AML-193 (cell line): ENCODE measurements around the gene KCP.

Experiments
- DNase-seq, 2 experiments: peaks; one replicate each; lab custom pipeline; 2025; lab: John Stamatoyannopoulos, UW

Gene KCP

GRCh38 chr7:128939075-128939860, 28.8 kb upstream of the KCP start:
- DNase-seq: peak; percentile 50 to 60

DNA sequence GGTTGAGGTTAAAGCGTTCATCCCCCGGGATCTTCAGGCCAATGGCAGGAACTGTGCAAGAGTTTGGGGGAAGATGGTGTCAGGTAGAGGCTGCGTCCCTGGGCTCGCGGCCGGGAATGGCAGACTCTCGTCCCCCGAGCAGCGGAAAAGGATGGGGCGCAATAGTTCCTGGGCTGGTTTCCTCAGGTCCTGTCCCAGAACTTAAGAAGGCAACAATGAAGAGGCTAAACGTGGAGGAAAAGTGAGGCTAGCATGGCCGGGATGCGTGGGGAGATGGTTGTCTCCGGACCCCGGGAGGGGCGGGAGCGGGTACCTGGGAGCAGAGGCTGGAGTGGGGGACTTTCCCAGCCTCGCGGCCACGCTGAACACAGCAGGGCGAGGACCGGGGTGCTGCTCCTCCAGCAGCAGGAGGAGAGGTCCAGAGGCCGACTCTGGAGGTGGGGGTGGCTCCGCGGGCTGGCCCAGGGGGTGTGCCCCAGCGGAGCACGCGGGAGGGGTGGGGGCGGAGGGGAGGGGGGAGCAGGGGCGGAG, 28.1 kb upstream of the KCP start:
- DNase-seq: peak in 1 of 2 experiments; percentile 24

- peak; percentile 64 to 65 for DNase-seq
Measured at GRCh38 chr7:128937647-128938543, 27.4 kb upstream of the KCP start, which contains the start of gene IRF5. Gene IRF5, plus strand, starts transcription at chr7:128937927. Its CDS starts 4,155 bp downstream, at chr7:128942082.

DNA sequence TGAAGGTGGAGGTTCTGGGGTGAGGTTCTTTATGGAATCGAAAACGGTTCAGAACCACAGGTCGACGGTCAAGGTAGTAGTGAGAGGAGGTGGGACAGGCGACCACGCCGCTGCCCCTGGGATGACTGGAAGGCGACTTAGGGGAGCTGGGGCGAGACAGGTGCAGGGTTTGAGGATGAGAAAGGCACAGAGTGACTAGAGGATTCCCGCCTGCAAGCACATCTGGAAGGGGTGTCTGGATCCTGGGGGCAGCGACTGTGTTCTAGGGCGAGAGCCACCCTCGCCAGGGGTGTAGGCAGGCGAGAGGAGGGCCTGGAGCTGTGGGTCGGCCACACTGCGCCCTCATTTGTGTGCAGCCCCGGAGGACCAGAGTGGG, 26.8 kb upstream of the KCP start:
- no peak for DNase-seq

- DNase-seq: no peak
Measured at GRCh38 chr7:128936798-128937197, 26.3 kb upstream of the KCP start.

DNA sequence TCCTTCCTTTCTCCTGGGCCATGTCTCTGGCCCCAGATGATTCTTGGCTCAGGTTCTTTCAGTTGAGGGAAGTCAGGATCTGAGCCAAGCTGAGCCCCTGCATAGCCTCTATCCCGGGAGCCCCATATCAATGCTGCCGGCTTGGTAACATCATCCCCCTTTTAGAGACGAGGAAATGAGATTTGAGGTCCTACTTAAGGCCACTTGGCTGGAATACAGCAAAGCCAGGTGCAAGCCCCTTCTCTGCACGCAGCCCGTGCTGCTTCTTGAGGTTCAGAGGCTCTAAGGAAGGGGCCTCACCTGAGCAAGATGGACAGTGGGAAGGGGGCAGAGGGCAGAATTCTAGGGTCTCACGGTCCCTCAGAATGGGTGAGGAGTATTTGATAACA, 24.8 kb upstream of the KCP start:
- DNase-seq: no peak

- no peak for DNase-seq
Measured at GRCh38 chr7:128934361-128935341, 24.1 kb upstream of the KCP start.

DNA sequence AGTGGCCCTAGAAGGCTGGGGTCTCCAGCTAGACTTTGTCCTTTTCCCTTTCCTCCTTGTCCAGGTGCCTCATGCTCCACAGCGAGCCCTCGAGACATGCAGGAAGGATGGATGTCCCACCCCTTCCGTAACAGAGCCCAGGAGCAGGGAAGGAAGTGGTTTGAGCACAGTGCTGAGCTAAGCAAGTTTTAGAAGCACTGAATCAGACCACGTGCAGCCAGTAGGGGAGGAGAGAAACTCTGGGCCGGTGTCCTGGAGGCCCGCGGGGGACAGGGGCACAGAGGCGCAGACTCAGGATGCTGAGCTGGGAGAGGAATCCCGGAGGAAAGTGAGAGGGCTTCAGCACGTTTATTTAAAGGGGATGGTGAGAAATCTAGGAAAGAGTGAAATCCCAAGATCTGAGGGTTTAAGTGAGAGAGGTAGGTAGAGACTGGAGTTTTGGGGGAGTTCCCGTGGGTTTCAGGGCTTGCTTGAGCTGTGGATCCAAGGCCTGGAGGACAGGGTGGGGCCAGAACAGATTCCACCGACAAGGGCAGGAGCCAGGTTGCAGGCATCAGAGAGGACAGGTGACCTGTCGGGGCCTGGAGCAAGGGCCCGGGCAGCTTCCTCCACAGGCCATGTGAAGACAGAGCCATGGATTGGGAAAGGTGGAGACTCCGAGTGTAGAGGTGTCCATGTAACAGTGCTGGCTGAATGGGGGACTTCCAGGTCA, 22.8 kb upstream of the KCP start:
- peak; percentile 72 to 76 for DNase-seq

DNA sequence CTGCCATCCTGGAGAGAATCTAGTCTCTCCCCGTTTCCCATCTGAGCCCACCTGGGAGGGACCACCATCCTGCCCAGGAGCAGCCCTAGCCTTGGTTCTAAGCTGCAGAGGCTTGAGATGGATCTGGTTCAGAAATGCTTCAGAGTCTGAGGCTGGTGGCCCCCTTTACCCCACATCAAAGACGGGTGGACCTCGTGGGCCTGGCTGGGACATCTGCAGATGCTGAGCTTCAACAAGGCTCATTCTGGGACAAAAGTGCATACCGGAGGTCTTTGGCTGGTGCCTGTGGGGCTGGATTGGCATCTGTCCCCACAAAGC, 22.3 kb upstream of the KCP start:
- DNase-seq: no peak

GRCh38 chr7:128931965-128932861, 21.7 kb upstream of the KCP start:
- DNase-seq: no peak

DNA sequence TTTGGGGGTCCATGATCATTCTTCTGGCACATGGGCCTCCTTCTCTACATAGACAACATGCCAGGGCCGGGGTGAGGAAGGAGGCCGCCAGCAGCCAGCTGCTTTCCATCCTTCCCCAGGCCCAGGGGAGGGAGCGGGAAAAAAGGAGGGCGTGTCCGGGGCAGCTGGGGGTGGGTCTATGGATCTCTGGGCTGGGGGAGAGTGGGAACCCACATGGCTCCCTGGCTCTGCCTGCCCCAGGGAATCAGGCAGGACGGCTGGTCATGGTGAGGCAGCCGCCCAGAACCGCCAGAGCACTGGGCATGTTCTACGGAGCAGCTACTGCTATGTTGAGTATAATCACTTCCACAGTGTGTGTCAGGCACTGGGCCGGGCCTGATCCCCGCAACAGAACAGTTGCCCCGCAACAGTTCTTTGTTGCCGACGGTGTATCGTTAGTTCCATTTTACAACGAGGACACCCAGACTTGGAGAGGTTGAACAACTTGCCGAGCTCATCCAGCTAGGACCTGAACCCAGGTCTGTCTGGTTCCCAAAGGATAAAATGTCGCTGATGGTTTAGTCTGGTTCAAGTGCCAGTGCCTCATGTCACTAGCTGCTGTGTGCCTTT, 20.8 kb upstream of the KCP start:
- no peak for DNase-seq

DNA sequence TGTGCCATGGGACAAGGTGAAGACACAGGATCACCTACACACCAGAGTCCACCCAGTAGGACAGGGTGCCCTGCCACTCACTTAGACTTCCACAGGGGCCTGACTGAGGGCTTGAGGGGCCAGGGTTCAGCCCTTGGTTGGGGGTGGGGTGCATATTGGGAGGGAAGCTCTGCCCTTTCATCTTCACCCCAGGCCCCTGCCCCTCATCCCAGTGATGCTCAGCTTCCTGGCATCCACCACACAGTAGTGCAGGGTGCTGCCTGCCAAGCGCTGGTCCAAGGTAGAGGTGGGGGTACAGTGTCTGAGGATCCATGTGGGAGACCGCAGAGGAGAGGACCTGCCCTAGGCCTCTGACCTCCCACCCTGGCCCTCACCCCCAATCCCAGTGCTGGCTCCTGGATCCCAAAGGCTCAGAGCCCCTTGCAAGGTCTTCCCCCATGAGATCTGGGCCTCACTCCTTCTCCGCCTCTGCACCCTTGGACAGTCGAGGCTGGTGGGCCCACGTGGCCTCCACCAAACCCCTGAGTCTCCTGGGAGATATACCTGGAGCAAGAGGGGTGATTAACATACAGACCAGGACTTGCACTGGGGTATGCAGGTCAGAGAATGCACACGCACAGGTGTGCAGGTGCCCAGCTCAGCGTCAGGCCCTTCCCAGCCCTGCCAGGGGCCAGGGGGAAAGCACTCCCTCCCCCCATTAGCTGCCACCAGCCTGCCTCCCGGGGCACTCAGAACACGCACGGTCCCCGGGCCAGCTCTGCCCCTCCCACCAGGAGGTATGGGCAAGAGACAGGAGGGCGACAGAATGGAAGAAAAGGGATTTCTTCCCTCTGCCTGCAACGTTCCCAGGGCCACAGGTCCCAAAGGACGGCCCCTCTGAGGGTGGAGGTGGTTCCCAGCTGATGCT, 18.6 kb upstream of the KCP start:
- no peak for DNase-seq

DNA sequence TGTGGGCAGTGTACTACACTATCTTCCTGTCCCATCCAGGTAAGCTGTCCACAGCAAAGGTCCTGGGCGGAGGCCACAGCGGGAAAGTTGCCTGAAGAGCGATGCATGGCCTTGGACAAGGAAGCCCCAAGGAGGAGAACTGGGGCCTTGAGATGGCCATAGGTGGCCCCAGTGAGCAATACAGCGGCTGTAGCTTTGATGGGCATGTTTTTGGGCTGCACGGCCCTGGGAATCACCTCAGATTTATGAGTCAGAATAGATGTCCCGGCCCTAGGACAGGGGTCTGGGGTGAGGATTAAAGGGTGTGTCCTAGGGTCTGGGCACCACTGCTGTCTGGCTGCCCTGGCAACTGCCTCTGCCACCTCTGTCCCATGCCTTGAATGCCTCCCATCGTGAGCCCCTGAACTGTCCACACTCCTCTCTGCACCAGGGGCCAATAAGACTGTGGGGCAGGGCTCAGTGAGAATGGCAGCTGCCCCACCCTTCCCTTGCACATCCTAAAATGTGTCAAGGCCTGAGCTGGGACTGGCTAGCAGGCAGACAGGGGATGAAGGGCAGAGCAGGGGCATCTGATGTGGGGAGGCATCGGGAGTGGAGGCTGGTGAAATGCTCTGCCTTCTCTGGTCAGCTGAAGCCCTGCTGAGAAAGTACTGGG, 17.8 kb upstream of the KCP start:
- no peak for DNase-seq

- DNase-seq: peak in 1 of 2 experiments; percentile 40
Measured at GRCh38 chr7:128924707-128925588, 14.4 kb upstream of the KCP start.

DNA sequence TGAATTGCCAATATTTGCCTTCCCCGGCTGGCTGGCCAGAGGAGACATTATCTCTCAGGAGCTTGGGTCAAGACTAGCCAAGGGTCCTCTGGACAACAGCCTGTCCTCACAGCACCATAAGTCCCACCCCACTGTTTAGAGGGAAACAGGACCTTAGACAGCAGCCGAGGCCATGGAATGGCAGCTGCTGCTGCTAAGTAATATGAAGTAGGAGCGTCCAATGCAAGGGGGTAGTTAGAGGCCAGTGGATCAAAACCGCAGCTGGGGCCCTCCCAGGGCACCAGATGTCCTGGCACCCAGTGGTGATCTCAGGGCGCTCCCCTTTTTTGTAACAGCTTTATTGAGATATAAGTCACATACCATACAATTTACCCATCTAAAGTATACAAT, 12.9 kb upstream of the KCP start:
- no peak for DNase-seq

- no peak for DNase-seq
Measured at GRCh38 chr7:128922496-128923410, 12.2 kb upstream of the KCP start.
